Epithelial cell of proximal tubule (primary cell): ENCODE results near the gene KCNN4. TPM values are rescaled to one million over a fixed set of nuclear protein-coding genes. Genes with fewer than 3 reads are reported as not detected.

Experiments
- DNase-seq: peaks from one replicate; pipeline ENCODE4 v3.0.0-alpha.2; 2011; ENCODE audit warnings: low read depth
- H3K4me3 ChIP-seq: 2 replicates; pipeline ENCODE4 v1.5.1; 2011; ENCODE audit warnings: low read depth, mild to moderate bottlenecking, low read length
- total RNA-seq: library from RNA; depleted of rRNA; stranded (reverse); fragments of >200 nt; gene quantifications from 2 replicates; pipeline ENCODE4 v1.2.3, GENCODE V29; 2015
- TF ChIP-seq, protein P1 (sequence below): conservative IDR thresholded peaks from 2 replicates; pipeline ENCODE4 v1.5.1; 2012; ENCODE audit warnings: low read depth, mild to moderate bottlenecking, low read length

The KCNN4 gene
- total RNA-seq, 1 donor from 2014 or later = 11.6 TPM

DNA sequence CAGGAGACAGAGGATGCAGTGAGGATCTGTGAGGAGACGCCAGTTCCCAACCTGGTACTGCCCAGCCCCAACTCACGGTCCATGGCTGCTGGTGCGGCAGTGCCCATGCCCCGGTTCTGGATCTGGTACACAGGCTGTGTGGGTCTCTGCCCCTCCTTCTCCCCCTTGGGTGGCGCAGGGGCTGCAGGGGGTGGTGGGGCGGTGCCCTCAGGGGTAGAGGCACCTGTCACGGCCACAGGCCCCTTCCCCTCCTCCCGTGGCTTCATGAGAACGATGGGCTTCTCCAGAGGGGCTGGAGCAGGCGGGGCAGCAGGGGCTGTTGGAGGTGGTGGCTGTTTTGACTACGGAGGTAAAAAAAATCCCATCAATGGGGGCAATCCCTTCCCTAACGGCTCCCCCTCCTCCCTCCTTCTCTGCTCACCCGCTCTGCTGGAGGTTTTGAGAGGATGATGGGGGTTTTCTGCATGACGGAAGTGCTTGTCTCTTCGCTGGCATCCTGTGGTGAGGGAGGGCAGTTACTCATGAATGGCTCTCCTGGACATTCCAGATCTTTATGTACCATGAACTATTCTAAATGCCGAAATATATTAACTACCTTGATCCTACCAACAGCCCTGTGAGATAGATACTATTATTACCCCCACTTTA, 33.1 kb downstream of the KCNN4 start:
- TF ChIP-seq, protein P1, sequence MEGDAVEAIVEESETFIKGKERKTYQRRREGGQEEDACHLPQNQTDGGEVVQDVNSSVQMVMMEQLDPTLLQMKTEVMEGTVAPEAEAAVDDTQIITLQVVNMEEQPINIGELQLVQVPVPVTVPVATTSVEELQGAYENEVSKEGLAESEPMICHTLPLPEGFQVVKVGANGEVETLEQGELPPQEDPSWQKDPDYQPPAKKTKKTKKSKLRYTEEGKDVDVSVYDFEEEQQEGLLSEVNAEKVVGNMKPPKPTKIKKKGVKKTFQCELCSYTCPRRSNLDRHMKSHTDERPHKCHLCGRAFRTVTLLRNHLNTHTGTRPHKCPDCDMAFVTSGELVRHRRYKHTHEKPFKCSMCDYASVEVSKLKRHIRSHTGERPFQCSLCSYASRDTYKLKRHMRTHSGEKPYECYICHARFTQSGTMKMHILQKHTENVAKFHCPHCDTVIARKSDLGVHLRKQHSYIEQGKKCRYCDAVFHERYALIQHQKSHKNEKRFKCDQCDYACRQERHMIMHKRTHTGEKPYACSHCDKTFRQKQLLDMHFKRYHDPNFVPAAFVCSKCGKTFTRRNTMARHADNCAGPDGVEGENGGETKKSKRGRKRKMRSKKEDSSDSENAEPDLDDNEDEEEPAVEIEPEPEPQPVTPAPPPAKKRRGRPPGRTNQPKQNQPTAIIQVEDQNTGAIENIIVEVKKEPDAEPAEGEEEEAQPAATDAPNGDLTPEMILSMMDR = no peak
- DNase-seq = no peak

DNA sequence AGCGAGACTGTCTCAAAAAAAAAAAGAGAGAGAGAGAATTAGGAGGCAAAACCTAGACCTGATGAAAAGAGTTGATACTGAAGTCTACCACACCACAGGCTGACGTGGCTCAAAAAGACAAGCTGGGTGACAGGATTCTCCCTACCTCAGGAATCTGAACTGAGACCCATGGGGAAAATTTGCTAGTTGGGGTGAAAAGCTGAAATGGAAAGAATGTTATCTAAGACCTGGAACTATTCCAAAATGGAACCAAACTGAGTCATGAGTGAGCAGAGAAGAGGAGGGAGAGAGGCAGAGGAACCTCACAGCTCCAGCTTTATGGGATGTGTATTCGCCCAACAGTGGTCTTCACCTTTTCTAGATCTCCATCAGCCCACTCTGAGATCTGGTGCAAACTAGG, 37.7 kb downstream of the KCNN4 start:
- no peak overlapping the region for H3K4me3 ChIP-seq
- TF ChIP-seq, protein P1 = no peak
- no peak for DNase-seq

More for the DNA sequence above, 33.1 kb downstream of the KCNN4 start:
- H3K4me3 ChIP-seq = no peak overlapping the region

DNA sequence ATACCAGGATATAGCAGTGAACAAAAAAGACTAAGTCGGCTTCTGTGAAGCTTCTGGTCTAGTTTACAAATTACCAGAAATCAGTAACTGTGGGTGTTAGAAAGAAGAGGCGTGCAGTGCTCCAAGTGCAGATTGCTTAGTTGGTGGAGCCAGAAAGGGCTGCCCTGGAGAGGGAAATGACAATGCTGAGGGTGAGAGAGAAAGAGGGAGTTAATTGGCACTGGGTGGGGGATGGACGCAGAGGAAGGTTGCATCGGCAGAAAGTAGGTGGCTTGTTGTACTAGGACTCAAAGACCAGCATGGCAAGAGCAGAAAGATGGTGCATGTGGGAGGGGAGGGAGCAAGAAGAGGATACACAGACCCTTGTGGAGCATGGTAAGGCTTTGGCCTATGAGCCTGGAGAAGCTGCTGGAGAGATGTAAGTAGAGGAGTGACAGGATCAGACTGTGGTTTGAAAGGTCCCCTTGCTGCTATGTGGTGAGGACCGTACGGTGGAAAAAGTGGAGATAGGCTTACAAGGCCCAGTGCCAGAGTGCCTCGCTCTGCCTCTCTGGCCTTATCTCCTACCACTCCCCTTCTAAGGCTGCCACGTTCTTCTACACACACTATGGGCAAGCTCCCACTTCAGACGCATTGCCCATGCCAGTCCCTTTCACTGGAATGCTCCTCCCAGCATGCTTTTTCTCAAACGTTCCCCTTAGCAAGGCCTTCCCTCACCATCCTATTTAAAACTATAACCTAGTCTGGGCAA, 39.5 kb downstream of the KCNN4 start:
- no peak for DNase-seq
- TF ChIP-seq, protein P1 = no peak
- H3K4me3 ChIP-seq = no peak overlapping the region

GRCh38 chr19:43739439-43740235, 41.1 kb downstream of the KCNN4 start:
- no peak for DNase-seq
- TF ChIP-seq, protein P1 = no peak
- no peak overlapping the region for H3K4me3 ChIP-seq

DNA sequence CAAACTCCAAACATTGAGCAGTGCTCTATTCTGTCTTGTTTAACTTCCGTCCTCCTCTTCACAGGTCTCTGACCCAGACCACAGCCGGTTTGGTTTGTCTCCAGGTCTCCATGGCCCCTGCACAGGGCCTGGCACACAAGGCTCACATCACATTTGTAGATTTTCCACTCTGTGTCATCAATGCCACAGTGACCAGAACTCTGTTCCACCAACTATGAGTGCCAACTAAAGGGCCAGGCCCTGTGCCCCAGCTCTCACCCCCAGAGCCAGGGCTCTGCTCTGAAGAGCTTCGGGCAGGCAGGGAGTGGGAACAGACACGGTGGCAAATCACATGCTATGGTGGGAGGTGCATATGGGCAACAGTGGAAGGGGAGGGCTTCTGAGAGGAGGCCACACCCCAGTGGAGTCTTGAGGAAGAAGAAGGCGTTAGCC, 42.0 kb downstream of the KCNN4 start:
- TF ChIP-seq, protein P1 = no peak
- no peak for DNase-seq
- H3K4me3 ChIP-seq = no peak overlapping the region

- TF ChIP-seq, protein P1 = no peak
- no peak overlapping the region for H3K4me3 ChIP-seq
- no peak for DNase-seq
These were observed 44.8 kb downstream of the KCNN4 start for GRCh38 chr19:43735957-43736356.
